Measurements from ENCODE around the gene TMTC3.
"Not testable (repeated sequence)": the region's sequence is repeated elsewhere in the genome, so short reads cannot be mapped to it uniquely, and the experiment has no call there.

Gene TMTC3

DNA sequence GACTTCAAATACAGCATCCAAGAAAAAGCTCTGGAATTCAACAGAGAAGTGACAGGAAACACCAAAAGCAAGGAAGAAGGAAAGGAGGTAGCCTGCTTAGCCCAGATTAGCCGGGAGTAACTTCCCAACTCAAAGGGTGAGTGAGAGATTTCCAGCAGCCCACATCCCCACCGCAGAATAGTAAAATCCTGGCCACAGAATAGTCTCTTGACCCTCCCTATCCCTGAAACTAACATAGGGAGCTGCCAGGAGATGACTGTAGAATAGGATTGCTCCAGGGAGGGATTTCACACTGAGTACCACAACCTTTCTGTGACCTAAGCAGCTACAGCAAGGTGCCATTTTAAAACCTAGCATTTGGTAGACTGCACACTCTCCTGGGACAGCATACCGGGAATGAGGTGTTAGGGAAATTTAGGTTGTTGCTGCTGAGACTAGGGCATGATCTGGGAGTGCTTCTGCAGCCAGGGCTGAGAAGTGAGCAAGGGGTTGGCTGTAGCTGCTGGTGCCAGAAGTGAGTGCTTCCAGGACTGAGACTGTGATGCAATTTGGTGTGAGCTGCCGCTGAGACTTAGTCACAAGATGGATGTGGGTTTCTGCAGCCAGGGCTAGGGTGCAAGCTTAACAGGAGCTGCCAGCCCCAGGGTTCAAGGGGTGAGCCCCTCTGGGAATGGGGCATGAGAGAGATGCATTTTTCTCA is 66.0 kb downstream of the TMTC3 start:
- FAIRE-seq (no peak), DNase-seq (ENCODE audit: insufficient read length, low spot score) (no peak)

DNA sequence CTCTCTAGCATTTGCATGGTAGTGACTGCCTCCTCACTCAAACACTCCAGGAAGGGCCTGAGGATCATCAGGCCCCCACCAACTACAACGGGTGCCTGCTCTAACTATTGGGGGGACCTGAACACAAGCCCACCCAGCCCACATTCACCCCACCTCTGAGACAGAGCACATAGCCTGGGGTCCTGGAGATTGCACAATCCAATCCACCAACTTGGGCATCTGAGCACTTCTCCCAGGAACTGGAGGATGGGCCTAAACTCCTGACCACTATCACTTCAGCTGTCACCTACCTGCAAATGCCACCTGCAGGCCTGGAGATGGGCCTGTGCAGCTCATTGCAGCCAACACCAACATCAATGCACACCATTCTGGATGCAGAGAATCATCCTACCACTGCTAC is 66.6 kb downstream of the TMTC3 start:
- TF ChIP-seq POLR2A (IDR thresholded peaks at IDR 0.05; ENCODE audit: low read depth, low read length) (no peak), PAX5 (IDR thresholded peaks at IDR 0.05; ENCODE audit: insufficient read depth, low read length, severe bottlenecking) (no peak), POU2F2 (IDR thresholded peaks at IDR 0.05; ENCODE audit: low read depth, low read length) (no peak), TAF1 (IDR thresholded peaks at IDR 0.05; ENCODE audit: low read depth, low read length) (no peak), POLR2AphosphoS5 (IDR thresholded peaks at IDR 0.05; ENCODE audit: low read depth, low read length) (no peak), SPI1 (IDR thresholded peaks at IDR 0.05; ENCODE audit: low read depth, low read length) (no peak)
- DNase-seq (ENCODE audit: insufficient read length, low spot score) (no peak), FAIRE-seq (no peak)

More for the DNA sequence above, 66.0 kb downstream of the TMTC3 start:
- no peak for TF ChIP-seq POLR2A (IDR thresholded peaks at IDR 0.05; ENCODE audit: low read depth, low read length)
- no peak for TF ChIP-seq TAF1 (IDR thresholded peaks at IDR 0.05; ENCODE audit: low read depth, low read length)
- TF ChIP-seq SPI1 (IDR thresholded peaks at IDR 0.05; ENCODE audit: low read depth, low read length): no peak
- TF ChIP-seq POU2F2 (IDR thresholded peaks at IDR 0.05; ENCODE audit: low read depth, low read length): no peak
- TF ChIP-seq POLR2AphosphoS5 (IDR thresholded peaks at IDR 0.05; ENCODE audit: low read depth, low read length): no peak
- no peak for TF ChIP-seq PAX5 (IDR thresholded peaks at IDR 0.05; ENCODE audit: insufficient read depth, low read length, severe bottlenecking)

DNA sequence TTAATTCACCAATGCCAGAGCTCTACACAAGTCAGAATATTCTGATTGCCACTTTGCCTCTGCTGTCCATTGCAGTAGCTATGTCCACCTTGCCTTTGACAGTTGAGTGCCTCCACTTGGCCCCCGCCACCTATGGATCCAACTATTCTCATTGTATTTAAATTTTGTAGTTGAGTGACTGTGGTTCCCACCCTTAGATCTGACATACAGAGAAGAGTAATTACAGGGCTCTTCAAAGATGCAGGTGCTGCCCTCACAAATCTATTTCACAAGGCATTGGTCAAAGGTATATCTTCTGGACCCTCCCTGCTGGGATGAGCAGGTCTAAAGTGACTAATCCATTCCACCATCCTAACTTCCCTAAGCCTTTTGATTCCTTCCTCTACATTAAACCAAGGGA is 68.2 kb downstream of the TMTC3 start:
- not testable (repeated sequence) for DNase-seq (ENCODE audit: insufficient read length, low spot score)

GRCh38 chr12:88218293-88218692 is 76.2 kb downstream of the TMTC3 start:
- FAIRE-seq: no peak
- no peak for DNase-seq (ENCODE audit: insufficient read length, low spot score)
- TF ChIP-seq SPI1 (IDR thresholded peaks at IDR 0.05; ENCODE audit: low read depth, low read length) (no peak), POLR2AphosphoS5 (IDR thresholded peaks at IDR 0.05; ENCODE audit: low read depth, low read length) (no peak), PAX5 (IDR thresholded peaks at IDR 0.05; ENCODE audit: insufficient read depth, low read length, severe bottlenecking) (no peak), TAF1 (IDR thresholded peaks at IDR 0.05; ENCODE audit: low read depth, low read length) (no peak), POU2F2 (IDR thresholded peaks at IDR 0.05; ENCODE audit: low read depth, low read length) (no peak), POLR2A (IDR thresholded peaks at IDR 0.05; ENCODE audit: low read depth, low read length) (no peak)

More for the DNA sequence above, 68.2 kb downstream of the TMTC3 start:
- FAIRE-seq: not testable (repeated sequence)

GRCh38 chr12:88219861-88220260 is 77.8 kb downstream of the TMTC3 start:
- TF ChIP-seq TAF1 (IDR thresholded peaks at IDR 0.05; ENCODE audit: low read depth, low read length) (no peak), SPI1 (IDR thresholded peaks at IDR 0.05; ENCODE audit: low read depth, low read length) (no peak), POU2F2 (IDR thresholded peaks at IDR 0.05; ENCODE audit: low read depth, low read length) (no peak), POLR2A (IDR thresholded peaks at IDR 0.05; ENCODE audit: low read depth, low read length) (no peak), POLR2AphosphoS5 (IDR thresholded peaks at IDR 0.05; ENCODE audit: low read depth, low read length) (no peak), PAX5 (IDR thresholded peaks at IDR 0.05; ENCODE audit: insufficient read depth, low read length, severe bottlenecking) (no peak)
- DNase-seq (ENCODE audit: insufficient read length, low spot score) (no peak), FAIRE-seq (no peak)

DNA sequence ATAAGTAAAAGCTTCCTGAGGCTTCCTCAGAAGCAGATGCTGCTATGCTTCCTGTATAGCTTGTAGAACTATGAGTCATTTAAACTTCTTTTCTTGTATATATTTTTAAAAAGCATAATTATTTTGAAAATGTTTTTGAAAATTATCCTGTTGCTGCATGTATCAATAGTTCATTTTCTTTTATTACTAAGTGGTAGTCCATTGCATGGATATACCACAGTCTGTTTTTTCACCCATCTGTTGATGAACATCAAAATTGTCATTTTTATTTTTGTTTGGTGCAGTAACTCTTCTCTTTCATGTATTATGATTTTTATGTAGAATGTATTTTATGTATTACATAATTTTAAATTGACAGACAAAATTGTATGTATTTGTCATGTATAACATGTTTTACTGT is 81.4 kb downstream of the TMTC3 start:
- no peak for FAIRE-seq
- TF ChIP-seq PAX5 (IDR thresholded peaks at IDR 0.05; ENCODE audit: insufficient read depth, low read length, severe bottlenecking): no peak
- TF ChIP-seq POLR2AphosphoS5 (IDR thresholded peaks at IDR 0.05; ENCODE audit: low read depth, low read length): no peak
- no peak for TF ChIP-seq POLR2A (IDR thresholded peaks at IDR 0.05; ENCODE audit: low read depth, low read length)
- TF ChIP-seq POU2F2 (IDR thresholded peaks at IDR 0.05; ENCODE audit: low read depth, low read length): no peak
- no peak for TF ChIP-seq SPI1 (IDR thresholded peaks at IDR 0.05; ENCODE audit: low read depth, low read length)
- TF ChIP-seq TAF1 (IDR thresholded peaks at IDR 0.05; ENCODE audit: low read depth, low read length): no peak

DNA sequence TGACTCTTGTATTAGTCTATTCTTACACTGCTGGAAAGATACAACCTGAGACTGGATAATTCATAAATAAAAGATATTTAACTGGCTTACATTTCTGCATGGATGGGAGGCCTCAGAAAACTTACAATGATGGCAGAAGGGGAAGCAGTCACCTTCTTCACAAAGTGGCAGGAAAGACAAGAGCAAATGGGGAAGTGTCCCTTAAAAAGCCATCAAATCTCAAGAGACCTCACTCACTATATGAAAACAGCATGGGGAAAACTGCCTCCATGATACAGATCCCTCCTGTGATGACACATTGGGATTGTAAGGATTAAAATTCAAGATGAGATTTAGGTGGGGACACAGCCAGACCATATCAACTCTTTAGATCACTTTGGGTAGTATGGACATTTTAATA is 83.7 kb downstream of the TMTC3 start:
- FAIRE-seq (no peak), DNase-seq (ENCODE audit: insufficient read length, low spot score) (no peak)
- TF ChIP-seq TAF1 (IDR thresholded peaks at IDR 0.05; ENCODE audit: low read depth, low read length): no peak
- TF ChIP-seq POLR2AphosphoS5 (IDR thresholded peaks at IDR 0.05; ENCODE audit: low read depth, low read length): no peak
- no peak for TF ChIP-seq POLR2A (IDR thresholded peaks at IDR 0.05; ENCODE audit: low read depth, low read length)
- TF ChIP-seq POU2F2 (IDR thresholded peaks at IDR 0.05; ENCODE audit: low read depth, low read length): no peak
- no peak for TF ChIP-seq PAX5 (IDR thresholded peaks at IDR 0.05; ENCODE audit: insufficient read depth, low read length, severe bottlenecking)
- 0 out of 2 replicates have a peak, but pooled peaks have one; percentile 18 for TF ChIP-seq SPI1 (IDR thresholded peaks at IDR 0.05; ENCODE audit: low read depth, low read length)

More for the DNA sequence above, 81.4 kb downstream of the TMTC3 start:
- no peak for DNase-seq (ENCODE audit: insufficient read length, low spot score)

DNA sequence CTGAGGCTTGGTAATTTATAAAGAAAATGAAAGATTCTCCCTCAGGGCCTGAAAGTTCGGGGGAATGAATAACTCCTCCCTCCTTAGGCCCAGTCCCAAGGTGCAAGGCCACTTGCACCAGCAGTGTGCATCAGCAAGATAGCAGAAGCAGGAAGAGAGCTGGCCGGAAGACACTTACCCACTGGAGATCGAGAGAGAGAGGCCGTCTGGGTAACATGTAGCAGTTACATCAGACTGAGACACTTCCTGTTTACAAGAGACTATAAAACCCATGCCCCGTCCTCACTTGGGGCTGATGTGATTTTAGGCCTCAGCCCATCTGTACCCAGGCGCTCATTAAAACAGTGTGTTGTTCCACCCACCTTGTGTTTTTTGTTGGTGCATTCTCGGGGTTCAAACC is 85.2 kb downstream of the TMTC3 start:
- FAIRE-seq: no peak
- TF ChIP-seq POU2F2 (IDR thresholded peaks at IDR 0.05; ENCODE audit: low read depth, low read length) (no peak), POLR2AphosphoS5 (IDR thresholded peaks at IDR 0.05; ENCODE audit: low read depth, low read length) (no peak), SPI1 (IDR thresholded peaks at IDR 0.05; ENCODE audit: low read depth, low read length) (no peak), PAX5 (IDR thresholded peaks at IDR 0.05; ENCODE audit: insufficient read depth, low read length, severe bottlenecking) (no peak), POLR2A (IDR thresholded peaks at IDR 0.05; ENCODE audit: low read depth, low read length) (no peak), TAF1 (IDR thresholded peaks at IDR 0.05; ENCODE audit: low read depth, low read length) (no peak)
- no peak for DNase-seq (ENCODE audit: insufficient read length, low spot score)

DNA sequence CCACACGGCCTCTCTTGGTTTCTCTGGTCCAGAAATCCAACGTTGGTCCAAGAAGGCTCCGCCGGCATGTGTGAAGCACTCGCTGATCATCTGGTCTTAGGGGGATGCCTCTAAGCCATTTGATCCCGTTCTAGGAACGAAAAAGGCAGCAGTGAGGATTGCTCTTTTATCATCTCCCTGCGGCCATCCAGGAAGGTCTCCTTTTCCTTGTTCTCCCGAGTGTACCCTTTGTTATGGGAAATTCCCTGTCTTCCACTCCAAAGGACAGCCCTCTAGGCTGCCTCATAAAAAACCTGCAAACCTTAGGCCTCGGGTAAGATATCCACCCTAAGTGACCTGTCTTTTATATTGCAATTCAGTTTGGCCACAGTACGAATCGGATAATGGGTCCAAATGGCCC is 85.8 kb downstream of the TMTC3 start:
- TF ChIP-seq POU2F2 (IDR thresholded peaks at IDR 0.05; ENCODE audit: low read depth, low read length): no peak
- TF ChIP-seq SPI1 (IDR thresholded peaks at IDR 0.05; ENCODE audit: low read depth, low read length): no peak
- no peak for TF ChIP-seq POLR2AphosphoS5 (IDR thresholded peaks at IDR 0.05; ENCODE audit: low read depth, low read length)
- TF ChIP-seq TAF1 (IDR thresholded peaks at IDR 0.05; ENCODE audit: low read depth, low read length): no peak
- TF ChIP-seq POLR2A (IDR thresholded peaks at IDR 0.05; ENCODE audit: low read depth, low read length): no peak
- TF ChIP-seq PAX5 (IDR thresholded peaks at IDR 0.05; ENCODE audit: insufficient read depth, low read length, severe bottlenecking): no peak
- no peak for DNase-seq (ENCODE audit: insufficient read length, low spot score)
- no peak for FAIRE-seq

- FAIRE-seq: no peak
- DNase-seq (ENCODE audit: insufficient read length, low spot score): no peak
- TF ChIP-seq TAF1 (IDR thresholded peaks at IDR 0.05; ENCODE audit: low read depth, low read length) (no peak), POLR2AphosphoS5 (IDR thresholded peaks at IDR 0.05; ENCODE audit: low read depth, low read length) (no peak), POU2F2 (IDR thresholded peaks at IDR 0.05; ENCODE audit: low read depth, low read length) (no peak), SPI1 (IDR thresholded peaks at IDR 0.05; ENCODE audit: low read depth, low read length) (no peak), POLR2A (IDR thresholded peaks at IDR 0.05; ENCODE audit: low read depth, low read length) (no peak), PAX5 (IDR thresholded peaks at IDR 0.05; ENCODE audit: insufficient read depth, low read length, severe bottlenecking) (no peak)
Measured at GRCh38 chr12:88228720-88229119, 86.6 kb downstream of the TMTC3 start.

Data from GM12891 (cell line).